Cardiac muscle cell (in vitro differentiated cells and primary cell): ENCODE results near the gene CDH10. TPM values are rescaled to one million over a fixed set of nuclear protein-coding genes. Genes with fewer than 3 reads are reported as not detected.

ENCODE experiments used
- DNase-seq, 2 donors: peaks; one replicate each; pipeline versions ENCODE4 v3.0.0 to v3.0.0-alpha.2; 2010 to 2017; ENCODE audit warnings: low read depth in 1 of 2, low spot score in 1 of 2
- H3K27ac ChIP-seq: fragments of 200-600 bp; sonication (generic); 2 replicates; pipeline ENCODE4 v1.5.1; 2016
- H3K27me3 ChIP-seq: fragments of 200-600 bp; sonication (generic); 2 replicates; pipeline ENCODE4 v1.6.0; 2016; ENCODE audit warnings: control low read depth
- H3K36me3 ChIP-seq: fragments of 200-600 bp; sonication (generic); 2 replicates; pipeline ENCODE4 v1.5.1; 2016; ENCODE audit warnings: control low read depth
- H3K4me1 ChIP-seq: fragments of 200-600 bp; sonication (generic); 2 replicates; pipeline ENCODE4 v1.8.1; 2017; ENCODE audit warnings: low read depth, mild to moderate bottlenecking, mixed run types
- H3K4me3 ChIP-seq: fragments of 200-600 bp; sonication (generic); 2 replicates; pipeline ENCODE4 v1.5.1; 2016; ENCODE audit warnings: mild to moderate bottlenecking
- H3K9me3 ChIP-seq: fragments of 200-600 bp; sonication (generic); 2 replicates; pipeline ENCODE4 v1.5.1; 2017; ENCODE audit warnings: low read depth, mild to moderate bottlenecking, control low read depth
- CTCF ChIP-seq: IDR thresholded peaks from 2 replicates; pipeline ENCODE4 v1.5.1; 2012; ENCODE audit warnings: low read depth, mild to moderate bottlenecking, low read length
- polyA plus RNA-seq: library from polyadenylated mRNA; unstranded; fragments of >200 nt; fragmentation: Nextera tagmentation; extraction: Ambion mirVana; gene quantifications from 2 replicates; pipeline ENCODE4 v1.2.1, GENCODE V29; 2016
- total RNA-seq: library from RNA; depleted of rRNA; stranded (reverse); fragments of >200 nt; gene quantifications from 2 replicates; pipeline ENCODE4 v1.2.3, GENCODE V29; 2016

CDH10 gene
- 1.6 and 4.6 TPM in 2 replicates for total RNA-seq
- polyA plus RNA-seq = 0.44 and 1.9 TPM in 2 replicates

GRCh38 chr5:24644761-24645160 is at the start of gene CDH10:
TSS of gene CDH10 (minus strand) at chr5:24644978. CDS start at chr5:24593490, 51,488 bp downstream.
- no peak for TF ChIP-seq CTCF
- Histone ChIP-seq H3K4me1 (peaks cover 6% of the 10 kb centered on the region), H3K27ac (no peak within 1 kb of the TSS), H3K27me3 (no peaks in the 10 kb centered on the region), H3K4me3 (peak within 1 kb of the TSS; percentile 42), H3K9me3 (no peaks in the 10 kb centered on the region), H3K36me3 (no peaks in the 10 kb centered on the region)
- peak; percentile 4 to 79 for DNase-seq

- no peak for TF ChIP-seq CTCF
- no peak for DNase-seq
Measured at GRCh38 chr5:24693609-24694008, 48.8 kb upstream of the CDH10 start.

GRCh38 chr5:24691074-24691473 is 46.3 kb upstream of the CDH10 start:
- no peak for TF ChIP-seq CTCF

More at GRCh38 chr5:24693609-24694008, 48.8 kb upstream of the CDH10 start:
- no peaks in the 10 kb centered on the region for H3K9me3 ChIP-seq
- no peaks in the 10 kb centered on the region for H3K4me1 ChIP-seq
- no peaks in the 10 kb centered on the region for H3K27me3 ChIP-seq
- no peaks in the 10 kb centered on the region for H3K36me3 ChIP-seq
- H3K27ac ChIP-seq = no peak overlapping the region
- no peak overlapping the region for H3K4me3 ChIP-seq

GRCh38 chr5:24681106-24681505 is 36.3 kb upstream of the CDH10 start:
- DNase-seq = no peak
- no peaks in the 10 kb centered on the region for H3K4me1 ChIP-seq

More at GRCh38 chr5:24691074-24691473, 46.3 kb upstream of the CDH10 start:
- H3K27ac ChIP-seq = no peak overlapping the region
- no peaks in the 10 kb centered on the region for H3K27me3 ChIP-seq
- H3K36me3 ChIP-seq = no peaks in the 10 kb centered on the region
- H3K4me1 ChIP-seq = no peaks in the 10 kb centered on the region
- no peak for DNase-seq
- no peaks in the 10 kb centered on the region for H3K9me3 ChIP-seq
- no peak overlapping the region for H3K4me3 ChIP-seq

GRCh38 chr5:24668050-24668449 is 23.3 kb upstream of the CDH10 start:
- Histone ChIP-seq H3K27me3 (no peaks in the 10 kb centered on the region), H3K4me3 (no peak overlapping the region), H3K36me3 (no peaks in the 10 kb centered on the region), H3K4me1 (no peaks in the 10 kb centered on the region), H3K27ac (no peak overlapping the region), H3K9me3 (no peaks in the 10 kb centered on the region)
- TF ChIP-seq CTCF = no peak
- no peak for DNase-seq

More at GRCh38 chr5:24681106-24681505, 36.3 kb upstream of the CDH10 start:
- no peaks in the 10 kb centered on the region for H3K36me3 ChIP-seq
- no peak for TF ChIP-seq CTCF
- H3K4me3 ChIP-seq = no peak overlapping the region
- no peaks in the 10 kb centered on the region for H3K9me3 ChIP-seq
- no peak overlapping the region for H3K27ac ChIP-seq
- H3K27me3 ChIP-seq = no peaks in the 10 kb centered on the region
